Measurements from ENCODE around the gene ZG16B.

The ZG16B gene

DNA sequence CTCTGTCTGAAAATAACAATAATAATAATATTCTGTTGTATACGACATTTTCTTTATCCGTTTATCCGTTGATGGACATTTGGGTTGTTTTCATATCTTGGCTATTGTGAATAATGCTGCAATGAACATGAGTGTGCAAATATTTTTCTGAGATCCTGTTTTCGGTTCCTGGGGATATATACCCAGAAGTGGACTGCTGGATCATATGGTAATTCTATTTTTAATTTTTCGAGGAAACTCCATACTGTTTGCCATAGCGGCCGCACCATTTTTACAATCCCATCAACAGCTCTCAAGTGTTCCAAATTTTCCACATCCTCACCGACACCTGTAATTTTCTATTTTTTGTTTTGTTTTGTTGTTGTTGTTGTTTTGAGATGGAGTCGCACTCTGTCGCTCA is 37.2 kb upstream of the ZG16B start:
- TF ChIP-seq, protein P1, sequence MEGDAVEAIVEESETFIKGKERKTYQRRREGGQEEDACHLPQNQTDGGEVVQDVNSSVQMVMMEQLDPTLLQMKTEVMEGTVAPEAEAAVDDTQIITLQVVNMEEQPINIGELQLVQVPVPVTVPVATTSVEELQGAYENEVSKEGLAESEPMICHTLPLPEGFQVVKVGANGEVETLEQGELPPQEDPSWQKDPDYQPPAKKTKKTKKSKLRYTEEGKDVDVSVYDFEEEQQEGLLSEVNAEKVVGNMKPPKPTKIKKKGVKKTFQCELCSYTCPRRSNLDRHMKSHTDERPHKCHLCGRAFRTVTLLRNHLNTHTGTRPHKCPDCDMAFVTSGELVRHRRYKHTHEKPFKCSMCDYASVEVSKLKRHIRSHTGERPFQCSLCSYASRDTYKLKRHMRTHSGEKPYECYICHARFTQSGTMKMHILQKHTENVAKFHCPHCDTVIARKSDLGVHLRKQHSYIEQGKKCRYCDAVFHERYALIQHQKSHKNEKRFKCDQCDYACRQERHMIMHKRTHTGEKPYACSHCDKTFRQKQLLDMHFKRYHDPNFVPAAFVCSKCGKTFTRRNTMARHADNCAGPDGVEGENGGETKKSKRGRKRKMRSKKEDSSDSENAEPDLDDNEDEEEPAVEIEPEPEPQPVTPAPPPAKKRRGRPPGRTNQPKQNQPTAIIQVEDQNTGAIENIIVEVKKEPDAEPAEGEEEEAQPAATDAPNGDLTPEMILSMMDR (IDR thresholded peaks at IDR 0.05; ENCODE audit: control extremely low read depth, extremely low read depth, low read depth, missing control alignments) = no peak
- no peak for DNase-seq (ENCODE audit: extremely low spot score)
- ChIA-PET POLR2A (no interaction called here), CTCF (no interaction called here)

DNA sequence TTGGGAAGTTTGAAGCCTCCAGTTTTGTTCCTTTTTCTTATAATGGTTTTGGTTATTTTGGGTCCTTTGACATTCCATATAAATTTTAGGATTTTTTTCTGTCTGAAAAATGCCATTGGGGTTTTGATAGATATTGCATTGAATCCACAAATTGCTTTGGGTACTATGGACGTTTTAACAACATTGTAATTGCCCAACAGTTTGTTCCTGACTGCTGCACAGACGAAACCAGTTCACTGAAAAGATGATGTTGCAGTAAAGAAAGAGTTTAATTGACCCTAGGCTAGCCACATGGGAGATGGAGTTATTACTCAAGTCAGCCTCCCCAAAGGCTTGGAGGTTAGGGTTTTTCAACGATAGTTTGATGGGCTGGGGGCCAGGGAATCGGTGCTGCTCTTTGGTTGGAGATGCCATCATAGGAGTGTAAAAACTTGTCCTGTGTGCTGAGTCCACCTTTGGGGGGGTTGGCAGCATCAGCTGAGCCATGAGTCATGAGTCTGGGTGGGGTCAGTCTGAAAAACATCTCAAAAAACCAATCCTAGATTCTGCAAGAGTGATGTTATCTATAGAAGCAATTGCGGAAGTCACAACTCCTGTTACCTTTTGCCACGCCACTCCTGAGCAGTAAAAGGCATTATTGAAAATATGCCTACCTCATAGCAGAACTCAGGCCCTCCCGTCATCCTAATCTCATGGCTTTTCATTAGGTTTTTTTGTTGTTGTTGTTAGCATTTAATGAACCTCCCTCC is 34.5 kb upstream of the ZG16B start:
- CTCF ChIA-PET = no interaction called here
- POLR2A ChIA-PET = no interaction called here
- TF ChIP-seq, protein P1 (IDR thresholded peaks at IDR 0.05; ENCODE audit: control extremely low read depth, extremely low read depth, low read depth, missing control alignments) = no peak
- no peak for DNase-seq (ENCODE audit: extremely low spot score)

DNA sequence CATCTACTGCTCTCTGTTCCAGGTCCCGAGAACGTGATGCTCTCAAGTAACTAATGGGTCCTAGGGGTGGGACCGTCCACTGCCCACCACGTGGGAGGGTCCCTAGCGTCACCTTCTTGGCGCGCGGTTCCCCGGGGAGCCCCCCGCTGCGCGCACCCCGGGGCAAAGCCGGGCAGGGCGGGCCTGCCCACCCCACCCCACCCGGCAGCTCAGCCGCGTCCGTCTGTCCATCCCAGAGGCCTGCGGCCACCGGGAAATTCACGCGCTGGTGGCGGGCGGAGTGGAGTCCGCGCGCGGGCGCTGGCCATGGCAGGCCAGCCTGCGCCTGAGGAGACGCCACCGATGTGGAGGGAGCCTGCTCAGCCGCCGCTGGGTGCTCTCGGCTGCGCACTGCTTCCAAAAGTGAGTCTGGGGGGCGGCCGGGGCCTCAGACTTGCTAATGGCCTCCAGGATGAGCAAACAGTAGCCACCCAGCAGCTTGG is 31.3 kb upstream of the ZG16B start:
- TF ChIP-seq, protein P1 (IDR thresholded peaks at IDR 0.05; ENCODE audit: control extremely low read depth, extremely low read depth, low read depth, missing control alignments) = no peak
- no peak for DNase-seq (ENCODE audit: extremely low spot score)
- ChIA-PET CTCF (interaction anchor here (1.3 kb wide), 1 partner anchor 69 kb away, joined by 4 read pairs; no protein-coding TSS in a partner anchor), POLR2A (no interaction called here)

DNA sequence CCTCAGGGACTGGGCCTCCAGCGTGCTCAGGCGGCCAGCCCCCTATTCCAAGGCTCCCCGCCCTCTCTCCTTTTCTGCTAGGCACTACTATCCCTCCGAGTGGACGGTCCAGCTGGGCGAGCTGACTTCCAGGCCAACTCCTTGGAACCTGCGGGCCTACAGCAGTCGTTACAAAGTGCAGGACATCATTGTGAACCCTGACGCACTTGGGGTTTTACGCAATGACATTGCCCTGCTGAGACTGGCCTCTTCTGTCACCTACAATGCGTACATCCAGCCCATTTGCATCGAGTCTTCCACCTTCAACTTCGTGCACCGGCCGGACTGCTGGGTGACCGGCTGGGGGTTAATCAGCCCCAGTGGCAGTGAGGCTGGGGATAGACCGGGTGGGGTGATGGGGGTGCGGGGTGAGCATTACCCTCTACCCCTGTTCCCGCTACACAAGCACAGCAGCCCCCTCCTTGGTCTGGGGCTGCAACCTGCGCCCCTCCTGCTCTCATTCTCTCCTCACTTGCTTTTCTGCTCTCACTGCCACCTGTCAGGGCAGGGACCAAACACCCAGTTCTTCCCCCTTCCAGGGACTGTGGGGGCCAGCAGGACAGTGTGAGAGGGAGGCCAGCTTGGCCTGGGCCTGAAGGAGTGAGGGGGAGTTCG is 30.8 kb upstream of the ZG16B start:
- ChIA-PET POLR2A (no interaction called here), CTCF (no interaction called here)
- TF ChIP-seq, protein P1 (IDR thresholded peaks at IDR 0.05; ENCODE audit: control extremely low read depth, extremely low read depth, low read depth, missing control alignments) = no peak
- DNase-seq (ENCODE audit: extremely low spot score) = no peak

DNA sequence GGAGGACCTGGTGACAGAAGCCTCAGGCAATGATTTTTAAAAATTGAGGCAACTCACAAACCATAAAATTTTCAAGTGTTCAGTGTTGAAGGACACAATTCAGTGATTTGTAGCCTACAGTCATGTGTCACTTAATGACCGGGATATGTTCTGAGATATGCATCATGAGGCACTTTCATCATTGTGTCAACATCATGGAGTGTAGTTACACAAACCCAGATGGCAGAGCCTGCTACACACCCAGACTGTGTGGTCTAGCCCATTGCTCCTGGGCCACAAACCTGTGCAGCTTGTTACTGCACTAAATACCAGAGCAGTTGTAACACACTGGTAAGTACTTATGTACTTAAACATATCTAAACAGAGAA is 30.3 kb upstream of the ZG16B start:
- POLR2A ChIA-PET = no interaction called here
- CTCF ChIA-PET = no interaction called here
- TF ChIP-seq, protein P1 (IDR thresholded peaks at IDR 0.05; ENCODE audit: control extremely low read depth, extremely low read depth, low read depth, missing control alignments) = no peak
- no peak for DNase-seq (ENCODE audit: extremely low spot score)

DNA sequence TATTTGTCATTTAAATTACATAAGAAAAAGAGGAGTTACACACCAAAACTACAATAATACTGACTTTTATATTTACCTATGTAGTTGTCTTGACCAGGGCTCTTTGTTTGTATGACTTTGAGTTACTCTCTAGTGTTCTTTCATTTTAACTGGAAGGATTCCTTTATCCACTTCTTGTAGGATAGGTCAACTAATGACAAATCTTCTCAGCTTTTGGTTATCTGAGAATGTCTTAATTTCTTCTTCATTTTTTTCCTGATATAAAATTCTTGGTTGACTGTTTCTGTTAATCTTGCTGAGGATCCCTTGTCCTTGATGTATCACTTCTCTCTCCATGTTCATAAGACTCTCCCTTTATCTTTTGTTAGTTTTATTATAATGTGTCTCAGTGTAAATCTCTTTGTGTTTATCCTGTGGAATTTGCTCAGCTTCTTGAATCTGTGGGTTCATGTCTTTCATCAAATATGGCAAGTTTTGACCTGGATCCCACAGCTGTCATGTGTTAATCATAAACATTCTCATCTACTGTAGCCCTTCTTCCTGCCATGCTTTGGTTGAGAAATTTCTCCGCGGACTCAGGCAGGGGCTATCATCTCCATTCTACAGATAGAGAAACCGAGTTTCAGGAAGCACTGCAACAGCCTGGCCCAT is 26.4 kb upstream of the ZG16B start:
- ChIA-PET CTCF (no interaction called here), POLR2A (no interaction called here)
- no peak for DNase-seq (ENCODE audit: extremely low spot score)
- TF ChIP-seq, protein P1 (IDR thresholded peaks at IDR 0.05; ENCODE audit: control extremely low read depth, extremely low read depth, low read depth, missing control alignments) = no peak

Measured in GM10248 (cell line).